Activated CD8-positive, alpha-beta T cell treated with anti-CD3 and anti-CD28 coated beads for 36 hours (primary cell): Measurements from ENCODE around the gene AK3. TPM values are rescaled to one million over a fixed set of nuclear protein-coding genes. Genes with fewer than 3 reads are reported as not detected.

Source experiments
- ATAC-seq: fragments of 200-7000 bp; cut with Tn5 transposase; one replicate; pipeline ENCODE4 v1.10.0; 2021; ENCODE audit warnings: mild to moderate bottlenecking, moderate library complexity
- CTCF ChIA-PET: fragments of 350-600 bp; sonication (Branson Sonifier 250); formaldehyde crosslinking; loops from one replicate; lab custom pipeline; 2021; ENCODE audit warnings: antibody characterized with exemption; lab: Charles Lee
- POLR2A ChIA-PET: fragments of 350-600 bp; sonication (Branson Sonifier 250); formaldehyde crosslinking; loops from one replicate; lab custom pipeline; 2021; ENCODE audit warnings: antibody characterized with exemption; lab: Charles Lee
- DNase-seq: peaks from one replicate; pipeline ENCODE4 v3.0.0-alpha.2; 2020
- H3K27ac Mint-ChIP-seq: one replicate; pipeline ENCODE4 v1.8.0; 2021; ENCODE audit warnings: mild to moderate bottlenecking, mixed read lengths
- H3K27me3 Mint-ChIP-seq: one replicate; pipeline ENCODE4 v1.8.0; 2021; ENCODE audit warnings: mixed read lengths
- H3K36me3 Mint-ChIP-seq: one replicate; pipeline ENCODE4 v1.8.0; 2021; ENCODE audit warnings: low read depth, mixed read lengths
- H3K4me1 Mint-ChIP-seq: one replicate; pipeline ENCODE4 v1.8.0; 2021; ENCODE audit warnings: low read depth, mixed read lengths
- H3K4me3 Mint-ChIP-seq: one replicate; pipeline ENCODE4 v1.8.0; 2021; ENCODE audit warnings: mild to moderate bottlenecking, moderate library complexity, mixed read lengths
- H3K9me3 Mint-ChIP-seq: one replicate; pipeline ENCODE4 v1.8.0; 2021; ENCODE audit warnings: mixed read lengths
- CTCF ChIP-seq: fragments of 200-600 bp; IDR thresholded peaks from one replicate; pipeline ENCODE4 v1.8.0; 2022; ENCODE audit warnings: antibody characterized with exemption, mild to moderate bottlenecking
- intact Hi-C: fragments of 100-400 bp; cut with micrococcal nuclease; formaldehyde crosslinking; loops from one replicate; pipeline ENCODE4 v1.10.0; 2022
- total RNA-seq, 2 experiments: library from RNA; stranded (reverse); gene quantifications; one replicate each; pipeline ENCODE4 v1.2.3, GENCODE V29; 2021

The AK3 gene
- total RNA-seq, 2 experiments from 2014 or later = 34.3 to 35.5 TPM

DNA sequence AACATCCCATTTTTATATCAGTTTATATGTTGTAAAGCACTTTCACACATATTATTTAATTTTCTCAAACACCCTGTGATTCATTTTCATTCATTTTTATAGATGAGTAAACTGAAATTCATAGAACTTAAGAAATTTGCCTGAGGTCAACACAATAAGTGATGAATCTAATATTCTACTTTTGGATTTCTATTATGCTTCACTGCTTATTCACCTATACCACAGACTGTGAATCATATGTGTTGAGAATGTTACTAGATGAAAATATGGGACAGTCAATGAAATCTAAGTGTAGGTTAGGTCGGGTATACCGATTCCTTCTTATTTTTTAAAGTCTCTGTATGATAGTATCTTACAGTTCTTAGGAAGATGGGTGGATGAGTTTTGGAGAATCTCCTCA is 36.9 kb downstream of the AK3 start:
- Mint-ChIP-seq H3K36me3 (peaks cover 37% of the 10 kb centered on the region), H3K4me1 (peaks cover 25% of the 10 kb centered on the region), H3K27ac (no peak overlapping the region), H3K9me3 (no peaks in the 10 kb centered on the region), H3K4me3 (no peak overlapping the region), H3K27me3 (no peaks in the 10 kb centered on the region)
- CTCF ChIA-PET = interaction anchor here (1.1 kb wide), 1 partner anchor 45 kb away, joined by 3 read pairs; no protein-coding TSS in a partner anchor
- DNase-seq = no peak
- ATAC-seq = peak; percentile 45
- POLR2A ChIA-PET = no interaction called here
- intact Hi-C loops = no loop called here
- TF ChIP-seq CTCF = no peak

DNA sequence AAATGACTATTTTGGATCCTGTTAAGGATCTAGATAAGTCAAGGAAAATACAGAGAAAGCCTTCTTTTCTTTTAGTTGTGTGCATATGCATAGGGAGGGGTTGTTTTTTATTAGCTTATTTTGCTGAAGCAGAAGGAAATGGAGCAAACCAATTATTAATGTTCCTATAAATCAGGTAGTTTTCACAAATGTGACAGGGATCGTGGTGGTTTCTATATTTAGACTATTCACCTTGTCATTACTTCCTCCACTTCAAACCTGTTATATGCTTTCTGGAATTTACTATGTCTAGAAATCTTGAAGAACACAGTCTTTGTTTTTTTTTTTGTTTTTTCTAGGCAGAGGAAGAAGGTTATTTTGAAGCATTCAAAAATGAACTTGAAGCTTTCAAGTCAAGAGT is 39.5 kb downstream of the AK3 start:
- CTCF ChIA-PET = interaction anchor here (1.5 kb wide), 1 partner anchor 57 kb away, joined by 3 read pairs; no protein-coding TSS in a partner anchor

GRCh38 chr9:4700932-4701331 is 40.1 kb downstream of the AK3 start:
- Mint-ChIP-seq H3K9me3 (no peaks in the 10 kb centered on the region), H3K36me3 (peaks cover 31% of the 10 kb centered on the region), H3K27ac (no peak overlapping the region), H3K4me3 (no peak overlapping the region), H3K27me3 (no peaks in the 10 kb centered on the region), H3K4me1 (peaks cover 19% of the 10 kb centered on the region)
- no peak for TF ChIP-seq CTCF
- DNase-seq (no peak), ATAC-seq (no peak)
- CTCF ChIA-PET = interaction anchor here (1.5 kb wide), 1 partner anchor 57 kb away, joined by 3 read pairs; no protein-coding TSS in a partner anchor
- POLR2A ChIA-PET = interaction anchor here (0.9 to 1.2 kb wide), 2 partner anchors 9 to 12 kb away, joined by 3 to 4 read pairs; no protein-coding TSS in a partner anchor
- intact Hi-C loops = no loop called here

More for the DNA sequence above, 39.5 kb downstream of the AK3 start:
- H3K4me1 Mint-ChIP-seq = peaks cover 18% of the 10 kb centered on the region
- no peaks in the 10 kb centered on the region for H3K9me3 Mint-ChIP-seq
- H3K36me3 Mint-ChIP-seq = peaks cover 34% of the 10 kb centered on the region
- intact Hi-C loops = no loop called here
- H3K27ac Mint-ChIP-seq = no peak overlapping the region
- no peak for DNase-seq
- POLR2A ChIA-PET = interaction anchor here (0.9 to 1.2 kb wide), 2 partner anchors 9 to 12 kb away, joined by 3 to 4 read pairs; no protein-coding TSS in a partner anchor
- H3K4me3 Mint-ChIP-seq = no peak overlapping the region
- TF ChIP-seq CTCF = no peak
- no peaks in the 10 kb centered on the region for H3K27me3 Mint-ChIP-seq
- no peak for ATAC-seq

DNA sequence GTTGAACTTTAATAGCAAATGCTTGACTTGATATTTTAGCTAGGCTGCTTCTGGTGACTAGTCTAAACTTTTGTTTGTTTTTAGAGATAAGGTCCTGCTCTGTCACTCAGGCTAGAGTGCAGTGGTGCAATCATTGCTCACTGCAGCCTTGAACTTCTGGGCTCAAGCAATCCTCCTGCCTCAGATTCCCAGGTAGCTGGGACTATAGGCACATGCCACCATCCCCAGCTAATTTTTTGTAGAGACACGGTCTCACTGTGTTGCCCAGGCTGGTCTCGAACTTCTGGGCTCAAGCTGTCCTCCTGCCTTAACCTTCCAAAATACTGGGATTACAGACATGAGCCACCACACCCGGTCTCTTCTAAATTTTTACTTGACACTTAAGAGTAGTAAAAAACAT is 40.9 kb downstream of the AK3 start:
- H3K27me3 Mint-ChIP-seq = no peaks in the 10 kb centered on the region
- POLR2A ChIA-PET = no interaction called here
- no peak overlapping the region for H3K27ac Mint-ChIP-seq
- no peaks in the 10 kb centered on the region for H3K9me3 Mint-ChIP-seq
- H3K4me3 Mint-ChIP-seq = no peak overlapping the region
- ATAC-seq (no peak), DNase-seq (no peak)
- H3K36me3 Mint-ChIP-seq = peaks cover 30% of the 10 kb centered on the region
- intact Hi-C loops = no loop called here
- peaks cover 20% of the 10 kb centered on the region for H3K4me1 Mint-ChIP-seq
- CTCF ChIA-PET = no interaction called here
- no peak for TF ChIP-seq CTCF

- H3K27ac Mint-ChIP-seq = no peak overlapping the region
- peaks cover 46% of the 10 kb centered on the region for H3K4me1 Mint-ChIP-seq
- TF ChIP-seq CTCF = no peak
- CTCF ChIA-PET = interaction anchor here (1.3 to 1.5 kb wide), 2 partner anchors 10 to 48 kb away, joined by 3 to 5 read pairs; no protein-coding TSS in a partner anchor
- H3K27me3 Mint-ChIP-seq = no peaks in the 10 kb centered on the region
- DNase-seq = no peak
- intact Hi-C loops = no loop called here
- no peak overlapping the region for H3K4me3 Mint-ChIP-seq
- H3K9me3 Mint-ChIP-seq = no peaks in the 10 kb centered on the region
- peaks cover 14% of the 10 kb centered on the region for H3K36me3 Mint-ChIP-seq
- POLR2A ChIA-PET = interaction anchor here (0.9 to 1.0 kb wide), 2 partner anchors 10 to 54 kb away, joined by 4 read pairs; no protein-coding TSS in a partner anchor
- peak; percentile 37 for ATAC-seq
Measured at GRCh38 chr9:4691795-4692194, 49.2 kb downstream of the AK3 start.
